ENCODE data around the gene BHLHA9.
"Not testable (repeated sequence)": the region's sequence is repeated elsewhere in the genome, so short reads cannot be mapped to it uniquely, and the experiment has no call there.

The BHLHA9 gene

DNA sequence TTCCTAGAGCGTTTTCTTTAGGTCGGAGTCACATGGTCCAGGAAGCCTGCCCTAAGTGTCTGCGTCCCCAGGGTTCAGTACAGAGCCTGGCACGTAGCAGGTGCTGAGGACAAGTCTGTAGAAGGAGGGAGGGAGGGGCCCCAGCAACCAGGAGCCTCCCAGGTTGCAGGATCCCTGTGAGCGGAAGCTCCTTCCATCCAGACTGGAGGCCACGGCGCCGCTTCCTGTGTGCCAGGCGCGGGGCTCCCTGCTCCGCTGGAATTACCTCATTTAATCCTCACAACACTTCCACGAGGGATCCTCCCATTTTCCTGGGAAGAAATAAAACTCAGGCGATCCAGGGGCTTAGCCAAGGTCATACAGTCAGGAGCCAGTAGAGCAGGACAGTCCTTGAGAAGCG is 31.3 kb downstream of the BHLHA9 start:
- H3K36me3 Mint-ChIP-seq = no peaks in the 10 kb centered on the region
- no peak overlapping the region for H3K4me3 Mint-ChIP-seq
- H3K9me3 Mint-ChIP-seq (ENCODE audit: low read depth) = no peaks in the 10 kb centered on the region
- peaks cover 2% of the 10 kb centered on the region for H3K27me3 Mint-ChIP-seq
- H3K27ac Mint-ChIP-seq = no peak overlapping the region
- H3K4me1 Mint-ChIP-seq (ENCODE audit: low read depth) = peaks cover 22% of the 10 kb centered on the region

DNA sequence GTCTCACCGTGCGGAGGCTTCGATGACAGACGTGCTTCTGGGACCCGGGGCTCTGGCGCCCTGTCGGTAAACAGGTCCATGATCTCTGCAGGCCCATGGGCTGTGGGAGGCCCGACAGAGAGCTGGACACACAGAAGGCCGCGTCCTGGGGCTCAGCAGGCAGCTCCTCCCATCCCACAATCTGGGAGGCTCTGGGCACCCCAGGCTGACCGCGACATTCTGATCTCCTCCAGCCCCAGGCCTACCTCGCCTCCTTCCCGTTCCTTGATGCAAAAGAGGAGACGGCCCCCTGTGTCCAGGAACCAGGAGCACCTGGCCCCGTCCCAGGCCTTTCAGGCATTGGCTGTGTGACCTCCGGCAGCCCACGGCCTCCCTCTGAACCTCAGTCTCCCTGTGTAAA is 32.5 kb downstream of the BHLHA9 start:
- Mint-ChIP-seq H3K36me3 (no peaks in the 10 kb centered on the region), H3K27ac (no peak overlapping the region), H3K4me3 (no peak overlapping the region), H3K9me3 (ENCODE audit: low read depth) (no peaks in the 10 kb centered on the region), H3K4me1 (ENCODE audit: low read depth) (peaks cover 10% of the 10 kb centered on the region), H3K27me3 (peaks cover 7% of the 10 kb centered on the region)

GRCh38 chr17:1304522-1304921 is 34.3 kb downstream of the BHLHA9 start:
- H3K4me3 Mint-ChIP-seq = no peak overlapping the region
- H3K27me3 Mint-ChIP-seq = peaks cover 6% of the 10 kb centered on the region
- H3K4me1 Mint-ChIP-seq (ENCODE audit: low read depth) = peaks cover 2% of the 10 kb centered on the region
- H3K27ac Mint-ChIP-seq = no peak overlapping the region
- no peaks in the 10 kb centered on the region for H3K9me3 Mint-ChIP-seq (ENCODE audit: low read depth)
- H3K36me3 Mint-ChIP-seq = no peaks in the 10 kb centered on the region

DNA sequence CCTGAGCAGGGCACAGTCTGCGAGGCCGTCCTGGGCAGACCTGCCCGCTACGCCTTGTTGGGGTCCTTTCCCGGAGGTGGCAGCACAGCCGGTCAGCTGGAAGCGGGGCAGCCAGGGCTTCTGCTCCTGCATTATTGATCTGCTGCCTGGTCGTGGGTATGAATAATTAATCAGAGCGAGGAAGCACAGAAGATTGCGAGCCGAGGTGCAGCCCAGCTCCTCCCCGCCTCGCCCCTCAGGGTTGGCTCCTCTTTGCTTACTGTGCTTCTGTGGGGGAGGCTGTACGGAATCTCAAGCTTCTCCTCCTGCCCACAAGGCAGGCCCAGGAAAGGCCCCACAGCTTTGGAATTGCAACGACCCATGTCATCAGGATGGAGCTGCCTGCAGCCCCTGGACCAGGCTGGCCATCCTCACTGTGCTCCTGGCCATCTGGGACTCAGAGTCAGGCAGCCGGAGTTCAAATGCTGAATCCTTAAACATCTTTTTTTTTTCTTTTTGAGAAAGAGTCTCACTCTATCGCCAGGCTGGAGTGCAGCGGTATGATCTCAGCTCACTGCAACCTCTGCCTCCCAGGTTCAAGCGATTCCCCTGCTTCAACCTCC is 34.8 kb downstream of the BHLHA9 start:
- Mint-ChIP-seq H3K27ac (no peak overlapping the region), H3K4me3 (no peak overlapping the region), H3K27me3 (peaks cover 6% of the 10 kb centered on the region), H3K9me3 (ENCODE audit: low read depth) (no peaks in the 10 kb centered on the region), H3K36me3 (no peaks in the 10 kb centered on the region), H3K4me1 (ENCODE audit: low read depth) (peaks cover 2% of the 10 kb centered on the region)

GRCh38 chr17:1307829-1308228 is 37.6 kb downstream of the BHLHA9 start:
- not testable (repeated sequence) for H3K36me3 Mint-ChIP-seq; H3K27me3 Mint-ChIP-seq; H3K27ac Mint-ChIP-seq; H3K4me3 Mint-ChIP-seq; H3K9me3 Mint-ChIP-seq (ENCODE audit: low read depth); H3K4me1 Mint-ChIP-seq (ENCODE audit: low read depth)

GRCh38 chr17:1312261-1312870 is 42.1 kb downstream of the BHLHA9 start:
- Mint-ChIP-seq H3K27ac (no peak overlapping the region), H3K4me1 (ENCODE audit: low read depth) (no peaks in the 10 kb centered on the region), H3K9me3 (ENCODE audit: low read depth) (no peaks in the 10 kb centered on the region)

DNA sequence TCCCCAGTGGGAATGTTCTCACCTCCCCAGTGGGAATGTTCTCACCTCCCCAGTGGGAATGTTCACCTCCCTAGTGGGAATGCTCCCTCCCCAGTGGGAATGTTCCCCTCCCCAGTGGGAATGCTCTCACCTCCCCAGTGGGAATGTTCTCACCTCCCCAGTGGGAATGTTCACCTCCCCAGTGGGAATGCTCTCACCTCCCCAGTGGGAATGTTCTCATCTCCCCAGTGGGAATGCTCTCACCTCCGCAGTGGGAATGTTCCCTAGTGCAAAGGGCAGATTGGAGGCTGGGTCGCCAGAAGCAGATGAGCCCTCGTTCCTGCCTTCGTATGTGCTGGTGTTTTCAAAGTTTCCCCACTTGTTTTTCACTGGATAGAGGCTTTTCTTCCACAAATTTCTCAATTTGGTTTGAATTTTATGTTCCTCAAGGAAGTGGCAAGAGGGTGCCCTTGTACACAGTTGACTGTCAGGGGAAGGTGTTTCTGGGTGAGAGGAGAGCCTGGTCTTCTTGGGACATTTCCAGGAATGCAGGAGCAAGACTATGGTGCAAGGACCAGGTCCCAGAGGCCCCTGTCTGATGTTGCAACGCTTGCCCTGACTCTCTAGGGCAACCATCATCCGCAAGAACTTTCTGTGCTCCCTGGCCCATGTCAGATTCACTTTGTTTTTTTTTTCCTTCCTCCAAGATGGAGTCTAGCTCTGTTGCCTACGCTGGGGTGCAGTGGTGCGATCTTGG is 43.2 kb downstream of the BHLHA9 start:
- Mint-ChIP-seq H3K9me3 (ENCODE audit: low read depth) (no peaks in the 10 kb centered on the region), H3K4me3 (no peak overlapping the region), H3K36me3 (no peaks in the 10 kb centered on the region), H3K27me3 (peaks cover 12% of the 10 kb centered on the region), H3K27ac (no peak overlapping the region), H3K4me1 (ENCODE audit: low read depth) (no peaks in the 10 kb centered on the region)

More at GRCh38 chr17:1312261-1312870, 42.1 kb downstream of the BHLHA9 start:
- H3K4me3 Mint-ChIP-seq = no peak overlapping the region
- peaks cover 14% of the 10 kb centered on the region for H3K27me3 Mint-ChIP-seq
- H3K36me3 Mint-ChIP-seq = no peaks in the 10 kb centered on the region

DNA sequence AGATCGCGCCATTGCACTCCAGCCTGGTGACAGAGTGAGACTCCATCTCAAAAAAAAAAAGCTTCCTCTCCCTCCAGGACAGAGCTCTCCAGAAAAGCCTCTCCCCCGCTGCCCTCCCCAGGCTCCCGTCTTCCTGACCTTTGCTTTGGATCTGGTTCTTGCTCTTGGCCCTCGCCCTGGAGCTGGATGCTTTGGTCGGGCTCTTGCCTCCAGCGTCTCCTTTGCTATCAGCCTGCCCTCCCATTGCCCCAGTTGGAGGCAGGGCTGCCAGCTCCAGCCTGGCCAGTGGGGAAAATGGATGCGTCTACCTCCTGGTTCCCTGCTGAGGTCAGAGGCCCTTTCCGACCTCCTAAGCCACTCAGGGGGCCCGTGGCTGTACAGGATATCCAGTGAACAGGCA is 45.2 kb downstream of the BHLHA9 start:
- Mint-ChIP-seq H3K36me3 (no peaks in the 10 kb centered on the region), H3K4me1 (ENCODE audit: low read depth) (no peaks in the 10 kb centered on the region), H3K27ac (no peak overlapping the region), H3K27me3 (peaks cover 15% of the 10 kb centered on the region), H3K4me3 (no peak overlapping the region), H3K9me3 (ENCODE audit: low read depth) (no peaks in the 10 kb centered on the region)

DNA sequence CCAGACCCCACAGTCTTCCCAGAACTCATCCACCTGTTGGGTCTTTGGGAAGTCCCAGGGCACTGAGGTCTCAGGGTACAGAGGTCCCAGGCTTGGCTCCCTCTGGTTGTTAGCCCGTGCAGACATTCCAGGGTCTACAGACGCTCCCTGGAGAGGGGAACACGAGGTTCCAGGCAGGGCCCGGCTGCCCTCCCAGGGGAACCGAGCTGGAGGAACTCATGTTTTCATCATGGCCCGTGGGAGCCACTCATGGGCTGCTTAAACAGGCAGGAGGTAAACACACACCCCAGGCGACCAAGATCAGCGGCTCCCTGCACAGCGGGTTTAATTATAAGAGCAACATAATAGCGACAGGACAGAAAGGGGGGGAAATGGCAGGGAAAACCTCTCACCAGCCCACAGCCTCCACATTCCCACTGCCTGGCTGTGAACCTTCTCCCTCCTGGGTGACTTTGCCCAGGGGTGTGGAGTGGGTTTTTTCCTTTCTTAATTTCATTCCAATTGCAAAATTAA is 45.7 kb downstream of the BHLHA9 start:
- Mint-ChIP-seq H3K9me3 (ENCODE audit: low read depth) (no peaks in the 10 kb centered on the region), H3K4me3 (no peak overlapping the region), H3K27me3 (peaks cover 15% of the 10 kb centered on the region), H3K4me1 (ENCODE audit: low read depth) (no peaks in the 10 kb centered on the region), H3K36me3 (no peaks in the 10 kb centered on the region), H3K27ac (no peak overlapping the region)

Data from activated naive CD8-positive, alpha-beta T cell (primary cell).